ENCODE results near the gene GDPD5. TPM values are rescaled to one million over a fixed set of nuclear protein-coding genes. Genes with fewer than 3 reads are reported as not detected.
A peak's percentile ranks its signal among the peaks of the same experiment; 100 is the strongest.

GDPD5 gene
- total RNA-seq, 4 donors from 2014 or later, result 9.6 to 52.9 (median 28.2) TPM

- DNase-seq, result peak; percentile 73 to 80
- Histone ChIP-seq H3K4me1 (peaks cover 15 to 29% of the 10 kb centered on the region in 2 donors), H3K4me3 (peak overlapping the region in 1 of 2 donors; percentile 1), H3K36me3 (no peaks in the 10 kb centered on the region), H3K9me3 (no peaks in the 10 kb centered on the region), H3K27me3 (no peaks in the 10 kb centered on the region), H3K27ac (peak overlapping the region; percentile 99 to 100)
- TF ChIP-seq CTCF (IDR thresholded peaks at IDR 0.05) (peak in 1 of 4 experiments; percentile 4), POLR2A (IDR thresholded peaks at IDR 0.05) (peak in 1 of 2 donors; percentile 33)
- intact Hi-C loops (cut with DNase I; ENCODE audit: low total_unique reads), result no loop called here
Observed at GRCh38 chr11:75558939-75559843, 33.5 kb upstream of the GDPD5 start.

- Histone ChIP-seq H3K4me3 (no peak overlapping the region), H3K27me3 (no peaks in the 10 kb centered on the region), H3K27ac (peak overlapping the region; percentile 99 to 100), H3K4me1 (peaks cover 15 to 36% of the 10 kb centered on the region in 2 donors), H3K9me3 (no peaks in the 10 kb centered on the region), H3K36me3 (no peaks in the 10 kb centered on the region)
- no peak for TF ChIP-seq CTCF (IDR thresholded peaks at IDR 0.05)
- TF ChIP-seq POLR2A (IDR thresholded peaks at IDR 0.05), result no peak
- intact Hi-C loops (cut with DNase I; ENCODE audit: low total_unique reads), result no loop called here
- DNase-seq, result peak; percentile 84 to 88
Observed at GRCh38 chr11:75557666-75558494, 32.1 kb upstream of the GDPD5 start.

GRCh38 chr11:75556275-75556674, 30.5 kb upstream of the GDPD5 start:
- DNase-seq, result no peak
- Histone ChIP-seq H3K36me3 (no peaks in the 10 kb centered on the region), H3K9me3 (no peaks in the 10 kb centered on the region), H3K27ac (peak overlapping the region; percentile 99 to 100), H3K4me1 (peaks cover 14 to 36% of the 10 kb centered on the region in 2 donors), H3K27me3 (no peaks in the 10 kb centered on the region), H3K4me3 (no peak overlapping the region)
- intact Hi-C loops (cut with DNase I; ENCODE audit: low total_unique reads), result no loop called here
- TF ChIP-seq POLR2A (IDR thresholded peaks at IDR 0.05) (no peak), CTCF (IDR thresholded peaks at IDR 0.05) (no peak)

GRCh38 chr11:75555079-75555811, 29.5 kb upstream of the GDPD5 start:
- Histone ChIP-seq H3K27me3 (no peaks in the 10 kb centered on the region), H3K36me3 (no peaks in the 10 kb centered on the region), H3K4me1 (peaks cover 9 to 30% of the 10 kb centered on the region in 2 donors), H3K9me3 (no peaks in the 10 kb centered on the region), H3K27ac (peak overlapping the region; percentile 94 to 97), H3K4me3 (peak overlapping the region in 1 of 2 donors; percentile 27)
- DNase-seq, result no peak
- TF ChIP-seq POLR2A (IDR thresholded peaks at IDR 0.05) (no peak), CTCF (IDR thresholded peaks at IDR 0.05) (no peak)
- intact Hi-C loops (cut with DNase I; ENCODE audit: low total_unique reads), result no loop called here

Measured in uterus (tissue), 4 donors.